Mesendoderm (in vitro differentiated cells): ENCODE results near the gene SH2D4B.

Source experiments
- DNase-seq: peaks from one replicate; pipeline ENCODE4 v3.0.0; 2013
- H2AK5ac ChIP-seq: 2 replicates; pipeline ENCODE4 v1.6.1; 2013; ENCODE audit warnings: low read length, inconsistent platforms
- H2BK120ac ChIP-seq: 2 replicates; pipeline ENCODE4 v1.6.1; 2013; ENCODE audit warnings: low read depth, mild to moderate bottlenecking, low read length, moderate library complexity, mixed read lengths
- H2BK15ac ChIP-seq: replicated peaks from 2 replicates; pipeline ENCODE4 v1.6.1; 2013; ENCODE audit warnings: low read depth, mild to moderate bottlenecking, moderate library complexity
- H2BK5ac ChIP-seq: 2 replicates; pipeline ENCODE4 v1.6.1; 2013; ENCODE audit warnings: low read length, inconsistent platforms
- H3K18ac ChIP-seq: 2 replicates; pipeline ENCODE4 v1.6.1; 2013; ENCODE audit warnings: mild to moderate bottlenecking, low read length, mixed read lengths
- H3K23ac ChIP-seq: one replicate; pipeline ENCODE4 v1.6.1; 2013; ENCODE audit warnings: low read length
- H3K27ac ChIP-seq: 2 replicates; pipeline ENCODE4 v1.5.1; 2013; ENCODE audit warnings: low read depth, mild to moderate bottlenecking, inconsistent platforms, low read length, moderate library complexity
- H3K27me3 ChIP-seq: 2 replicates; pipeline ENCODE4 v1.6.1; 2013; ENCODE audit warnings: low read length, control low read depth, mild to moderate bottlenecking, inconsistent platforms; ENCODE audit not compliant: insufficient read depth, poor library complexity
- H3K36me3 ChIP-seq: 2 replicates; pipeline ENCODE4 v1.6.1; 2013; ENCODE audit warnings: low read length, inconsistent platforms; ENCODE audit not compliant: control insufficient read depth, insufficient read depth
- H3K4ac ChIP-seq: one replicate; pipeline ENCODE4 v1.6.1; 2013; ENCODE audit warnings: low read depth, mild to moderate bottlenecking, low read length, moderate library complexity
- H3K4me1 ChIP-seq: 2 replicates; pipeline ENCODE4 v1.6.1; 2013; ENCODE audit warnings: low read depth, low read length, inconsistent platforms; ENCODE audit not compliant: control insufficient read depth
- H3K4me2 ChIP-seq: 2 replicates; pipeline ENCODE4 v1.6.1; 2013; ENCODE audit warnings: low read length
- H3K4me3 ChIP-seq: 2 replicates; pipeline ENCODE4 v1.5.1; 2013; ENCODE audit warnings: mild to moderate bottlenecking, low read length
- H3K56ac ChIP-seq: one replicate; pipeline ENCODE4 v1.6.1; 2013; ENCODE audit warnings: low read length
- H3K79me1 ChIP-seq: 2 replicates; pipeline ENCODE4 v1.6.1; 2013; ENCODE audit warnings: low read length, inconsistent platforms
- H3K79me2 ChIP-seq: 2 replicates; pipeline ENCODE4 v1.6.1; 2013; ENCODE audit warnings: mild to moderate bottlenecking, low read length; ENCODE audit not compliant: control insufficient read depth, insufficient read depth
- H3K9ac ChIP-seq: 2 replicates; pipeline ENCODE4 v1.6.1; 2013; ENCODE audit warnings: low read length, inconsistent platforms
- H4K5ac ChIP-seq: one replicate; pipeline ENCODE4 v1.6.1; 2013; ENCODE audit warnings: low read length
- H4K8ac ChIP-seq: one replicate; pipeline ENCODE4 v1.6.1; 2013; ENCODE audit warnings: low read depth, mild to moderate bottlenecking, control low read depth, low read length, moderate library complexity
- WGBS: extraction: QIAGEN DNeasy Blood & Tissue Kit; methylation state at CpG from one replicate; pipeline ENCODE4 v1.1.7; 2013; ENCODE audit warnings: low lambda C conversion rate, missing lambda C conversion rate; ENCODE audit not compliant: insufficient coverage; ENCODE audit errors: extremely low coverage; 5-methylcytosine and 5-hydroxymethylcytosine counted together

The SH2D4B gene

DNA sequence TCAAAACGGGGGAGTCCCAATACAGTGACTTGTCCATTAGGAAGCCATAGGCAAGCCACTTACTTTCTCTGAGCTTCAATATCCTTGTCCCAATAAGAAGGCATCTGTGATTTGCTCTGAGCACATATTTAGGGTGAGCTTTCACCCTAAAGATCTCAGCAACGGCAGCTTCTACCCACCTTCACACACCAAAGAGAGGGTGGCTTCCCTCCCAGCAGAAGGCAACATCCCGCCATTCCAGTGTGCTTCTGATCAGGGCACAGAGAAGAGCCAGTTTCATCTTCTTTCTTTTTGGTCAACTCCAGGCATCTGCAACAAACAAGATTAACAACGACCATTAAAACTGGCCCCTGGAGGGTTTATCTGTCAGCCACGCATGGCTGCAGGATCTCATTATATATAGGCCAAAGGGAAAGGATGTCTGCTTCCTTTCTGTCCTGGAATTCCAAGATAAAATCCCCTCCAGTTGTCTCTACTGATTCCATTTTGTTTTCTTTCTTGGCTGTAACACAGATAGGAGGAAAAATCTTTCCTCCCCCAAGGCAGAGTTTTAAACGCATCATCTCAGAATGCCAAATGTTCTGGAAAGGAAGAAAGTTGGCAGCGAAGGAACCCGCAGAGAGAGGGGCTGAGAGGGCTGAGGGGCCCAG is 491 bp upstream of the SH2D4B start:
- no peaks in the 10 kb centered on the region for H3K79me2 ChIP-seq
- no peak overlapping the region for H4K5ac ChIP-seq
- peak overlapping the region; percentile 84 for H2BK5ac ChIP-seq
- no peak overlapping the region for H2BK120ac ChIP-seq
- DNase-seq = peak; percentile 79
- H3K18ac ChIP-seq = no peak overlapping the region
- H3K27ac ChIP-seq = peak overlapping the region; percentile 62
- H3K27me3 ChIP-seq = no peaks in the 10 kb centered on the region
- no CpG with 5 or more reads among the region's 8 CpGs for WGBS
- no peak overlapping the region for H3K4ac ChIP-seq
- no peaks in the 10 kb centered on the region for H3K79me1 ChIP-seq
- peak overlapping the region; percentile 47 for H3K9ac ChIP-seq
- no peak overlapping the region for H4K8ac ChIP-seq
- H3K4me2 ChIP-seq = no peak overlapping the region
- no peak overlapping the region for H3K23ac ChIP-seq
- H3K4me3 ChIP-seq = no peak overlapping the region
- H3K56ac ChIP-seq = peak overlapping the region; percentile 50
- H3K36me3 ChIP-seq = no peaks in the 10 kb centered on the region
- no peak overlapping the region for H2BK15ac ChIP-seq
- H2AK5ac ChIP-seq = peak overlapping the region; percentile 88
- H3K4me1 ChIP-seq = peaks cover 13% of the 10 kb centered on the region

DNA sequence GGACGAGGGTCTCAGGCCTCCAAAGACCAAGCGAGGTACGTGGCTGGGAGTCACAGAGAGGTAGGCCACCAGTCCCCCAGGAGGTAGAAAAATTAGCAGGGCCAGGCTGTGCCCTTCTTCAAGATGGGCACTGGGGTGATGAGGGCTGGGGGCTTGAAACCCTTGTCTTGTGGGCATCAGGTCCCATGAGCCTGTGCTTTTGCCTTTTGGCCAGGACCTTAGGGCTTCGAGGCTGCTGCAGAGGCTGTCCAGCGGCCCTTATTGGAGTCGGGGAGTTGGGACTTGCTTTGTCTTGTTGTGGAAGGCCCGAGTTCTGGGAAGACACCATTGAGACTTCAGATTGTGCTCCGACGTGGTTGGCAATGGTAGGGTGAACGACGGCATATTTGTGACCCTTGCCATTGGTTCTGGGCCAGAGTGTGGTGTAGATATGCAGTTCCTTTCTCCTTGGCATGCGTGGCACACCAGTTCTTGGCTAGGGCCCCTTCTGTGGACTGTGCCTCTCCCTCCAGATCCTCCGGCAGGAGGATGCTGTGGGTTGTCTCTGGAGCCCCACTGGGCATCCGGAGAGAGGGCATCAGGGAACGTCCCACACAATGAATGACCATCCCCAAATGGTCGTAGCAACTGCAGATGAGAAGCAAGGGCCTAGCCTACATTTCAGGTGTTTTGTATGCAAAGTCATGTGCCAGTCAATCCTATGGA is 931 bp downstream of the SH2D4B start:
- no peak for DNase-seq
- Histone ChIP-seq H2AK5ac (peak overlapping the region; percentile 50), H3K4me2 (no peak overlapping the region), H3K56ac (no peak overlapping the region), H2BK5ac (no peak overlapping the region), H3K4me3 (no peak overlapping the region), H3K27ac (no peak overlapping the region), H2BK120ac (no peak overlapping the region), H4K8ac (no peak overlapping the region), H3K27me3 (no peaks in the 10 kb centered on the region), H3K9ac (no peak overlapping the region), H3K79me2 (no peaks in the 10 kb centered on the region), H4K5ac (no peak overlapping the region), H3K36me3 (no peaks in the 10 kb centered on the region), H3K79me1 (no peaks in the 10 kb centered on the region), H2BK15ac (no peak overlapping the region), H3K4ac (no peak overlapping the region), H3K23ac (no peak overlapping the region), H3K18ac (no peak overlapping the region), H3K4me1 (peaks cover 13% of the 10 kb centered on the region)
- no CpG with 5 or more reads among the region's 16 CpGs for WGBS

DNA sequence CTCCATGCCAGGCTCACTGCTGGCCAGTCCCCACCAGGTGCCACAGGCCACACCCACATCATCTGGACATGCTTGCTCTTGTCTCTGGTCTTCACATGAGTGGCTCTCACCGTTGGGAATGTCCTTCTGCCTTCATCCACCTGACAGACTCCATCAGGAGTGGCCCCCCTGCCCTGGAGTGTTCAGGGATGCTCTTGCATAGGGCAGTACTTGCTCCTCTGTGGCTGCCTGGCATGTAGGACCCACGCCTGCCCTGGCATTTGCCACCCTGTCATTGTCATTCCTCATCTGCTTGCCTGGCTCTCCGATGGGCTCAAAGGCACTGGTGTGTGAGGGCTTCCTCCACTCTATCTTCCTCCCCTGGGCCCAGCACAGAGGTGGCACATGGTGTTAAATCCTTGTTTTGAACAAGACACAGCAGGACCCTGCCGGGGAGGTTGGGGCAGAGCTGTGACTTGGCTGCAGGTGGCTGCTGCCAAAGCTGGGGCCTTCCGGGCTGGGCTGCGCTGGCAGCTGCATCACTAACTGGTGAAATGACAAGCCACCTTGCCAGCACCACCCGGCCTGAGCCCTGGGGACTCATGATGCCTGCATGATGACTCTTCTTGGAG is 1.8 kb downstream of the SH2D4B start:
- Histone ChIP-seq H3K27ac (no peak overlapping the region), H3K79me2 (no peaks in the 10 kb centered on the region), H3K36me3 (no peaks in the 10 kb centered on the region), H3K23ac (no peak overlapping the region), H3K56ac (no peak overlapping the region), H3K79me1 (no peaks in the 10 kb centered on the region), H4K8ac (no peak overlapping the region), H3K4me2 (no peak overlapping the region), H3K18ac (no peak overlapping the region), H3K4ac (no peak overlapping the region), H2BK120ac (no peak overlapping the region), H2AK5ac (no peak overlapping the region), H3K9ac (no peak overlapping the region), H4K5ac (no peak overlapping the region), H3K4me1 (peaks cover 13% of the 10 kb centered on the region), H3K4me3 (no peak overlapping the region), H2BK5ac (no peak overlapping the region), H2BK15ac (no peak overlapping the region), H3K27me3 (no peaks in the 10 kb centered on the region)
- no peak for DNase-seq
- WGBS = no CpG with 5 or more reads among the region's 7 CpGs

DNA sequence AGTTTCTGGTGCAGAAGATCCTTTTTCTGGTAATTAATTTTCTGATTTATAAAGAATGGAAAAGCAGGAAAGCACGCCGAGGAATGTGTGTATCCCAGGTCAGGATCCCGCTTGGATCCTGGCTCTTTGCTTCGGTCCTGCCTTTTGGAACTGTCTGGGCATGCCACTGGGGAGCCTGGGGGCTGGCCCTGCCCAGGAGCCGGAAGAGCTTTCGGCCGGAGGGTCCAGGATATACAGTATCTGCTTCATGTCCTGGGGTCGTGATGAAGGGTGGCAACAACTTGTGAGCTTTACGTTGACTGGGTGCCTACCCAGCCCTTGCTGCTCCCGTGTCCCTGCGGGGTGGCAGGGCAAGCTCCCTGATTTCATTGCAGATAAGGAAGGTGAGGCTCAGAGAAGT is 2.4 kb downstream of the SH2D4B start:
- no peak overlapping the region for H3K18ac ChIP-seq
- H3K9ac ChIP-seq = no peak overlapping the region
- peaks cover 13% of the 10 kb centered on the region for H3K4me1 ChIP-seq
- H3K4ac ChIP-seq = no peak overlapping the region
- WGBS = no CpG with 5 or more reads among the region's 11 CpGs
- no peak overlapping the region for H4K5ac ChIP-seq
- H3K4me2 ChIP-seq = no peak overlapping the region
- DNase-seq = no peak
- no peaks in the 10 kb centered on the region for H3K79me2 ChIP-seq
- no peak overlapping the region for H3K23ac ChIP-seq
- no peak overlapping the region for H2AK5ac ChIP-seq
- no peaks in the 10 kb centered on the region for H3K79me1 ChIP-seq
- H2BK120ac ChIP-seq = no peak overlapping the region
- no peak overlapping the region for H4K8ac ChIP-seq
- H3K4me3 ChIP-seq = no peak overlapping the region
- H3K36me3 ChIP-seq = no peaks in the 10 kb centered on the region
- H2BK5ac ChIP-seq = no peak overlapping the region
- no peak overlapping the region for H3K27ac ChIP-seq
- no peaks in the 10 kb centered on the region for H3K27me3 ChIP-seq
- no peak overlapping the region for H3K56ac ChIP-seq
- no peak overlapping the region for H2BK15ac ChIP-seq

DNA sequence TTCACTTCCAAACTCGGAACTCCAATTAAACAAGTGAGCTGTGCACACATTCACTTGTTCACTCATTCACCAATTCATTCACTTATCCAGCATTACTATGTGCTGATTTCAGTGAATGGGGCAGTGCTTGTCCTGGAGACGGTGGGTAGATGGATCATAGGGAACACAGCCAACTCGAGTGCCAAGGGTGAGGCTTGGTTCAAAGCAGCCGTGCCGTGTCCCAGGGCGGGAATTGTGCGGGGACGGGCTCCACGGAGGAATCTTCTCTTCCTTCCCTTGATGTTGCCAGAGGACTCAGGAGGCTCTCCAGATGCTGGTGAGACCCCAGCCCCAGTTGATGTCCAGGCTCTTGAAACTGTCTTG is 2.9 kb downstream of the SH2D4B start:
- no peak overlapping the region for H4K5ac ChIP-seq
- no peaks in the 10 kb centered on the region for H3K27me3 ChIP-seq
- DNase-seq = no peak
- peaks cover 13% of the 10 kb centered on the region for H3K4me1 ChIP-seq
- no peak overlapping the region for H3K9ac ChIP-seq
- H3K4ac ChIP-seq = no peak overlapping the region
- H2BK15ac ChIP-seq = no peak overlapping the region
- no peak overlapping the region for H3K27ac ChIP-seq
- no peak overlapping the region for H3K4me2 ChIP-seq
- H2BK5ac ChIP-seq = no peak overlapping the region
- no peak overlapping the region for H3K18ac ChIP-seq
- no peak overlapping the region for H3K23ac ChIP-seq
- H3K79me2 ChIP-seq = no peaks in the 10 kb centered on the region
- no peak overlapping the region for H4K8ac ChIP-seq
- H3K4me3 ChIP-seq = no peak overlapping the region
- no peak overlapping the region for H2AK5ac ChIP-seq
- H3K56ac ChIP-seq = no peak overlapping the region
- no CpG with 5 or more reads among the region's 9 CpGs for WGBS
- H3K36me3 ChIP-seq = no peaks in the 10 kb centered on the region
- no peaks in the 10 kb centered on the region for H3K79me1 ChIP-seq
- no peak overlapping the region for H2BK120ac ChIP-seq
